AG09319 (cell line): ENCODE measurements around the gene APOA1.

Source experiments
- DNase-seq: peaks from one replicate; pipeline ENCODE4 v3.0.0-alpha.2; 2010; ENCODE audit warnings: low read depth; ENCODE audit errors: extremely low read depth
- TF ChIP-seq, protein P1 (sequence below): IDR thresholded peaks from 2 replicates; pipeline ENCODE4 v1.5.1; 2011; ENCODE audit warnings: low read depth, mild to moderate bottlenecking, inconsistent platforms, low read length, moderate library complexity

APOA1 gene

DNA sequence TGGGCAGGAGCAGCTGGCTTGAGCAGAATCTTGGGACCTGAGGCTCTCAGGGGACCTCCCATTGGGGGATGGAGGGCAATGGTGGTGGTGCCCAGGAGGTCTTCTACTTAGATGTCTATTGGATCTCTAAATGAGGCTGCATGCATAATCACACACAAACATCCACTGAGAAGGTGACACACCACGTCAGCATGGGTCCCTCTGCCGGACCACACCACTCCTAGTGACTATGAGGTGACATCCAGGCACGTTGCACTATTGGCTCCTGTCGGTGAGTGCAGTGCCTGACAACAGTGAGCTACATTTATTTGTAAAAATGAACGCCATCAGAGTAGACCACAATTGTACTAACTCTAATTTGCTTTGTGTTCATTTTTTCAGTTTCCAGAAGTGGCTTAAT, 12.0 kb downstream of the APOA1 start:
- TF ChIP-seq, protein P1, sequence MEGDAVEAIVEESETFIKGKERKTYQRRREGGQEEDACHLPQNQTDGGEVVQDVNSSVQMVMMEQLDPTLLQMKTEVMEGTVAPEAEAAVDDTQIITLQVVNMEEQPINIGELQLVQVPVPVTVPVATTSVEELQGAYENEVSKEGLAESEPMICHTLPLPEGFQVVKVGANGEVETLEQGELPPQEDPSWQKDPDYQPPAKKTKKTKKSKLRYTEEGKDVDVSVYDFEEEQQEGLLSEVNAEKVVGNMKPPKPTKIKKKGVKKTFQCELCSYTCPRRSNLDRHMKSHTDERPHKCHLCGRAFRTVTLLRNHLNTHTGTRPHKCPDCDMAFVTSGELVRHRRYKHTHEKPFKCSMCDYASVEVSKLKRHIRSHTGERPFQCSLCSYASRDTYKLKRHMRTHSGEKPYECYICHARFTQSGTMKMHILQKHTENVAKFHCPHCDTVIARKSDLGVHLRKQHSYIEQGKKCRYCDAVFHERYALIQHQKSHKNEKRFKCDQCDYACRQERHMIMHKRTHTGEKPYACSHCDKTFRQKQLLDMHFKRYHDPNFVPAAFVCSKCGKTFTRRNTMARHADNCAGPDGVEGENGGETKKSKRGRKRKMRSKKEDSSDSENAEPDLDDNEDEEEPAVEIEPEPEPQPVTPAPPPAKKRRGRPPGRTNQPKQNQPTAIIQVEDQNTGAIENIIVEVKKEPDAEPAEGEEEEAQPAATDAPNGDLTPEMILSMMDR: no peak

DNA sequence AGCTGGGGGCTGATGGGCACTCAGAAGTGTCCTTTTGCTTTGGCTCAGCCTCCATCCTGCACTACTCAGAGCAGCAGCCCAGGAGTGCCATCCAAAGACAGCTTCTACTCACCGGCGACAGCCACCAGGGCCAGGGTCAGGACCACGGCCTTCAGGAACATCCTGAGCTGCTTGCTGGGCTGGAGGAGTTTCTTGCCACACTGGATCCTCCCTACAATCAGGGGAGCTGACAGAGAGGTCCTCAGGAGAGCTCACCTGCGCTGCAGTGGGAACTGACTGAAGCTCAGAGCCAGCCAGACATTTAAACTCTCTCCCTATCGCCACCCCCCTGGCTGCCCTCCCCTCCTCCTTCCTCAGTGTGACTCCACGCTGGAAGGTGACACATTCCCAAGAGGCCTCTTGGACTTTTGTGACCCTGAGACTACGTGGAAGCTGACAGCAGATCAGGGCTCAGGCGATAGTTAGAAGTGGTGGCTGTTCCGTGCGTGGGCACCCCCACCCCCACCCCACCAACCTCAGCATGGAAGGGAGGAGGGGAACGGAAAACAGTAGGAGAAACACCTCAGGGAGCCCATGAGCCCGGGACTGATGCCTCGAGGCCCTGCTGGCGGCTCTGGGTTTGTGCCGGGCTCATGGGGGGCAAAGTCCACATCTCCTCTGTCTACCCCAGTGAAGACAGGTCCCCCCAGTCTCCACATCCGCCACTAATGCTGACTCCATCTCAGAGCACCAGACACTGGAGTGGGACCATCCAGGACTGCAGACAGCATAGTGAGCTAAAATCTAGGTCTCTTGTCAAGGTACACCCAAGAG, 14.2 kb downstream of the APOA1 start, which contains the start of gene APOA4:
Gene APOA4 (minus strand): TSS at position 274 of the 813 bp plus-strand sequence. CDS start 113 bp downstream, at position 161.
- TF ChIP-seq, protein P1: no peak
- no peak for DNase-seq

More for the DNA sequence above, 12.0 kb downstream of the APOA1 start:
- no peak for DNase-seq

DNA sequence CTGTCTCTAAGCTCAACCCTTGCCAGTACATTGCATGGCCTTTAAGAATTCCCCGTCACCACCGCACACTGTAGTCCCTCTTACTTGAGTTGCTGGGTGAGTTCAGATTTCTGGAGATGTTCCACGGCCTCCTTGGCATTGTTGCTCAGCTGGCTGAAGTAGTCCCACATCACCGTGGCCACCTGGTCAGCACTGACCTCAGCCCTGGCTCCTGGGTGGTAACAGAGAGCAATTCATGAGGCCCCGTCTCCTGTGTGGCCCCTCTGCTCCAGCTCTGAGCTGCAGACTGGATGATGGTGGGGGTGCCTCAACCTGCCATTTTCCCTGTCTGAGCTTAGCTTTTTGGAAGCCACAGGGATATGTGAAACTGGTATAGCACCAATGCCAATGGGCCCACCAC, 14.8 kb downstream of the APOA1 start:
- DNase-seq: no peak
- TF ChIP-seq, protein P1: no peak

DNA sequence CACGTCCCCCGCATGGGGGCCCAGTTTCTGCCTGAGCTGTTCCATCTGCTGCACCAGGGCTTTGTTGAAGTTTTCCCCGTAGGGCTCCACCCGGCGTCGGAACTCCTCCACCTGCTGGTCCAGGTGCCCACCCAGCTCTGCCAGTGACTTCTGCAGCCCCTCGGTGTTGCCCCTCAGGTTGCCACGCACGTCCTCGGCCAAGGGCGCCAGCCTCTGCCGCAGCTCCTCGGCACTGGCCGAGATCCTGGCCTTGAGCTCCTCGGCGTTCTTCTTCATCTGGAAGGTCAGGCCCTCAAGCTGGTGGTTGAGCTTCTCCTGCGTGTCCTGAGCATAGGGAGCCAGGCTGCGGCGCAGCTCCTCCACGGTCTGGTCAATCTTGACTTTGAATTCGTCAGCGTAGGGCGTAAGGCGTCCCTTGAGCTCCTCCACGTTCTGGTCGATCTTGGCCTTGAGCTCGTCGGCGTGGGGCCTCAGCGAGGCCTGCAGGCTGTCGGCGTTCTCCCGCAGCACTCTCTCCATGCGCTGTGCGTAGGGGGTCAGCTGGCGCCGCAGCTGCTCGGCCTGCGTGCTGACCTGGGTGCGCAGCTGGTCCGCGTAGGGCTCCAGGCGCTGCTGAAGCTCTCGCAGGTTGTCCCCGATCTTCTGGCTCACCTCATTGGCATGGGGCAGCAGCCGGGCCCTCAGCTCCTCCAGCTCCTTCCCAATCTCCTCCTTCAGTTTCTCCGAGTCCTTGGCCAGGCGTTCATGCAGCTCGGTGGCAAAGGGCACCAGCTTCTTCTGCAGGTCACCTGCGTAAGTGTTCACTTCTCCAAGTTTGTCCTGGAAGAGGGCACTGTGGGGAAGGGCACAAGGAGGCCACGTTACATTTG, 16.1 kb downstream of the APOA1 start:
- TF ChIP-seq, protein P1: no peak
- DNase-seq: no peak

DNA sequence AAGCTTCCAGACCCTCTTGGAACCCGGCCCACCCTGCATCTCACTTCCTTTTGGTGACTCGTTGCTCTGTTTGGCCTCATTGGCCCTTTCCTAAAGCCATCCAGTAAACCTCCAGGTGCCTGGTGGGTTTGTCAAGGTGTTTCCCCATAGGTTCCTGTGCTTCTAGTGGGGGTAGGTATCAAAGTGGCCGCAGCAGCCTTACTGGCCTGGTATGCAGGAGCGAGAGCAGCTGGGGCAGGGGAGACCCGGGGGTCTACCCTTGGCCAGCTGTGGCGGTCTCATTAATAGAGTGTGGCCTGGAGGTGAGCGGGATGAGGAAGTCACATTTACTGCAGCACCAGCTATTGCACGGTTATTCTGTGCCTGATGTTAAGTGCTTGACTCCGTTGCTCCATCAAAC, 18.4 kb downstream of the APOA1 start:
- TF ChIP-seq, protein P1: no peak
- DNase-seq: no peak

DNA sequence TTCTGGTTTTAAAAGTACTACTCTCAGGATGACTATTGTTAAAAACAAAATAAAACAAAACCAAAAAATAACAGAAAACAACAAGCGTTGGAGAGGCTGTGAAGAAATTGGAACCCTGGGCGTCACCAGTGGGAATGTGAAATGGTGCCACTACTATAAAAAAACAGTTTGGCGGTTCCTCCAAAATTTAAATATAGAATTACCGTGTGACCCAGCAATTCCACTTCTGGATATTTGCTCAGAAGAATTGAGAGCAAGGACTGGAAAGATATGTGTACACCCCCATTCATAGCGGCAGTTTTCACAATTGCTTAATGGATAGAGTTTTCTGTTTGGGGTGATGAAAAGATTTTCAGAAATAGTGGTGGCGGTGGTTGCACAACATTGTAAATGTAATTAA, 22.9 kb downstream of the APOA1 start:
- TF ChIP-seq, protein P1: no peak
- no peak for DNase-seq
